ENCODE results near the gene MNAT1.

MNAT1 gene

DNA sequence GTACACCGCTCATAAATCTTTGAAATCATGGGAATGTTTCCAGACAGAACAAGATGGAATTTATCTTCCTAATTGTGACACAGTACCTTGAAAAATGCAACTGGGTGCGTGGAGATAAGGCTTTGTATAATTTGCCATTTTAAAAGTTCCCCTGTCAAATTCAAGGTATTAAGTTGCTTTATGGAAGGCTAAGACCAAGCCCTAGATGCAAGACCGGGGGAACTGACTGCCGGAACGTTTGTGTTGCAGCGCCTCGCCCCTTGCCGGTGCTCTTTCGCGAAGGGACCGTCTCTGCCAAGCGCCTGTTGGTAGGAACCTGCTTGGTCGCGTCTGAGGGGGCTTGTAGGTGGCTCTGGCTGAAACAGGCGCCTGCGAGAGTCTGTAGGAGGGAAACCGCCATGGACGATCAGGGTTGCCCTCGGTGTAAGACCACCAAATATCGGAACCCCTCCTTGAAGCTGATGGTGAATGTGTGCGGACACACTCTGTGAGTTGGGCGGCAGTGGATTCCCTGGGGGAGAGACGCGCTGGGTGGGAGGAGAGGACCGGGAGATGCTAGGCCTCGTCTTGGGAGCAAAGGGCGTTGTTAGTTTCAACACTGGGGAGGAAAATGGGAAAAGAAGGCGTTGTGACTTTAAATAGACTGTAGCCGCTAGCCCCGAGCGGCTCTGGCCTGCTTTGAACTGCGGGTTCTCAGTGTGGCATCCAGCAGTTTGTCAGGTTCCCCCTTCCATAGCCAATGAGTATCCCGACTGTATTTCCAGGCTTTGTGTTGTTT, at the start of gene MNAT1:
MNAT1 (plus strand) TSS at position 297 of the 778 bp plus-strand sequence; CDS start at position 399, 102 bp downstream.
- TF ChIP-seq, protein P1, sequence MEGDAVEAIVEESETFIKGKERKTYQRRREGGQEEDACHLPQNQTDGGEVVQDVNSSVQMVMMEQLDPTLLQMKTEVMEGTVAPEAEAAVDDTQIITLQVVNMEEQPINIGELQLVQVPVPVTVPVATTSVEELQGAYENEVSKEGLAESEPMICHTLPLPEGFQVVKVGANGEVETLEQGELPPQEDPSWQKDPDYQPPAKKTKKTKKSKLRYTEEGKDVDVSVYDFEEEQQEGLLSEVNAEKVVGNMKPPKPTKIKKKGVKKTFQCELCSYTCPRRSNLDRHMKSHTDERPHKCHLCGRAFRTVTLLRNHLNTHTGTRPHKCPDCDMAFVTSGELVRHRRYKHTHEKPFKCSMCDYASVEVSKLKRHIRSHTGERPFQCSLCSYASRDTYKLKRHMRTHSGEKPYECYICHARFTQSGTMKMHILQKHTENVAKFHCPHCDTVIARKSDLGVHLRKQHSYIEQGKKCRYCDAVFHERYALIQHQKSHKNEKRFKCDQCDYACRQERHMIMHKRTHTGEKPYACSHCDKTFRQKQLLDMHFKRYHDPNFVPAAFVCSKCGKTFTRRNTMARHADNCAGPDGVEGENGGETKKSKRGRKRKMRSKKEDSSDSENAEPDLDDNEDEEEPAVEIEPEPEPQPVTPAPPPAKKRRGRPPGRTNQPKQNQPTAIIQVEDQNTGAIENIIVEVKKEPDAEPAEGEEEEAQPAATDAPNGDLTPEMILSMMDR (IDR thresholded peaks at IDR 0.05; ENCODE audit: low read depth, low read length), result peak; percentile 2
- DNase-seq (ENCODE audit: extremely low read depth, low read depth), result peak; percentile 69

DNA sequence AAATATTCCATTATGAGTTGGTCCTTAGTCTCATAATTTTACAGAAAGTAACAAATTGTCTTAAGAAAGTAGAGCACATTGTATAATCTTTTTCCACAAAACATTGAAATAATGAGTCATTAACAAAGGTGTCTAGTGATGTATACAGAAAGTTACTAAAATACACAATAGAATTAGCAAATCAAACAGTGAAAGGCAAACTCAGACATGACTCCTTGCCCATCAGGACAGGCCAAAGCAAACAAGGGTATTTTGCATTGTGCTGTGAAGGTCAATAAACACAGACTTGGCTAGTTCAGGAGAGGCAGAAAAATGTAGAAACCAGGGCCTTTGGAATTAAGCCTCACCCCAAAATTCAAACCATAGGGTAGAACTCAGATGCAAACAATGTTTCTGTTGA, 47.7 kb upstream of the MNAT1 start:
- no peak for DNase-seq (ENCODE audit: extremely low read depth, low read depth)
- TF ChIP-seq, protein P1 (IDR thresholded peaks at IDR 0.05; ENCODE audit: low read depth, low read length), result no peak

DNA sequence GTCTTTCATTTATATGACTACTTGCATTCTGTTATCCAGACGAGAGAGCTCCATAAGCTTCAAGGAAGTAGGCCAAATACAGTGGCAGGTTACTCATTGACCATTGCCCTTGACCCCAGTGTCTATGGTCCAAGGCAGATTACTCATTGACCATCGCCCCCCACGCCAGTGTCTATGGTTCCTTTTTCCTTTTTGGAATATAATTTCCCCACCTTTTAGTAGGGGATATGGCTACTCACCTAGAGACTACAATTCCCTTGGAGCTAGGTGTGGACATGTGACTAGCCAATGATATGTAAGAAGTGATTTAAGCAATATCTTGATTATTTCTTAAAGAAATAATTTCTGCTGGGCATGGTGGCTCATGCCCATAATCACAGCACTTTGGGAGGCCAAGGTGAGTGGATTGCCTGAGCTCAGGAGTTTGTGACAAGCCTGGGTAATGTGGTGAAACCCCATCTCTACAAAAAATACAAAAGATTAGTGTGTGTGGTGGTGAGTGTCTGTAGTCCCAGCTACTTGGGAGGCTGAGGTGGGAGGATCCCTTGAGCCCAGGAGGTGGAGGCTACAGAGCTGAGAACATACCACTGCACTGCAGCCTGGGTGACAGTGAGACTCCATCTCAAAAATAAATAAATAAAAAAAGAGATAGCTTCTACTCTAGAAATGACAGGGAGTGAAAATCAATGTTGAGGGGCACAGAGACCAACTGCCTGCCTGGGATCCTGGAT, 43.0 kb upstream of the MNAT1 start:
- no peak for DNase-seq (ENCODE audit: extremely low read depth, low read depth)
- TF ChIP-seq, protein P1 (IDR thresholded peaks at IDR 0.05; ENCODE audit: low read depth, low read length), result no peak

DNA sequence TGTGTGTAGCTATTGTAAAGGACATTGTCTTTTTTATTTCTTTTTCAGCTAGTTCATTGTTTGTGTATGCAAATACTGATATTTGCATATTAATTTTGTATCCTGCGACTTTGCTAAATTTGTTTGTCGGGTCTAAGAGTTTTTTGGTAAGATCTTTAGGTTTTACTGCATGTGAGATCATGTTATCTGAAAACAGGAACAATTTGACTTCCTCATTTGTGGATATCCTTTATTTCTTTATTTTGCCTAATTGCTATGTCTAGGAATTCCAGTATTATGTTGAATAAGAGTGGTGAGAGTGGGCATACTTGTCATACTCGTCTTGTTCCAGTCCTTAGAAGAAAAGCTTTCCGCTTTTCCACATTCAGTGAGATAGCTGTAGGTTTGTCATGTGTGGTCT, 39.2 kb upstream of the MNAT1 start:
- DNase-seq (ENCODE audit: extremely low read depth, low read depth), result no peak
- TF ChIP-seq, protein P1 (IDR thresholded peaks at IDR 0.05; ENCODE audit: low read depth, low read length), result no peak

DNA sequence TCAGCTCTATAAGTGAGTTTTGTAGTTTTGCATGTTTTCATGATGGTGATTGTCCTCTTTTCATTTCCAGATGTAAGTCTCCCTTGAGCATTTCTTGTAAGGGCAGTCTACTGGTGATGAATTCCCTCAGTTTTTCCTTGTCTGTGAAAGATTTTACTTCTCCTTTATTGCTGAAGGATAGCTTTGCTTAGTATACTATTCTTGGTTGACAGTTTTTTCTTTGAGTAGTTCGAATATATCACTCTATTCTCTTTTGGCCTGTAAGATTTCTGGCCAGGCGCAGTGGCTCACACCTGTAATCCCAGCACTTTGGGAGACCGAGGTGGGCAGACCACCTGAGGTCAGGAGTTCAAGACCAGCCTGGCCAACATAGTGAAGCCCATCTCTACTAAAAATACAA, 34.0 kb upstream of the MNAT1 start:
- TF ChIP-seq, protein P1 (IDR thresholded peaks at IDR 0.05; ENCODE audit: low read depth, low read length), result no peak

DNA sequence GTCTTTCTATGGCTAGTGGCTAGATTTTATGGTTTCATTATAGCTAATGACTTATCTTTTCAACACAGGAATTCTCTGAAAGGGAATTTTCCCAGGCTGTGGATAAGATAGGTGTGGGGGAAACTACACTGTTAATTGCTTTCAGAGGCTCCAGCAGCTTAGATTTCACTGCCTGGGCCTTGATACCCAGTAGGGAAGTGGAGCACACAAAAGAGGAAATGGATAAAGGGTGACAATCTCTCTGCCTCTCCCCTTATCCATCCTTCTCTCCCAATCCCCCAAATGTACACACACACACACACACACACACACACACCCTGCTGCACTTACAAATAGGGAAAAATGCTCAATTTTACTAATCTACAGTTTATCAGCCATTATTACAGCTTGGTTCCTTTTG, 29.5 kb upstream of the MNAT1 start:
- DNase-seq (ENCODE audit: extremely low read depth, low read depth), result no peak
- TF ChIP-seq, protein P1 (IDR thresholded peaks at IDR 0.05; ENCODE audit: low read depth, low read length), result no peak

More for the DNA sequence above, 34.0 kb upstream of the MNAT1 start:
- DNase-seq (ENCODE audit: extremely low read depth, low read depth), result no peak

DNA sequence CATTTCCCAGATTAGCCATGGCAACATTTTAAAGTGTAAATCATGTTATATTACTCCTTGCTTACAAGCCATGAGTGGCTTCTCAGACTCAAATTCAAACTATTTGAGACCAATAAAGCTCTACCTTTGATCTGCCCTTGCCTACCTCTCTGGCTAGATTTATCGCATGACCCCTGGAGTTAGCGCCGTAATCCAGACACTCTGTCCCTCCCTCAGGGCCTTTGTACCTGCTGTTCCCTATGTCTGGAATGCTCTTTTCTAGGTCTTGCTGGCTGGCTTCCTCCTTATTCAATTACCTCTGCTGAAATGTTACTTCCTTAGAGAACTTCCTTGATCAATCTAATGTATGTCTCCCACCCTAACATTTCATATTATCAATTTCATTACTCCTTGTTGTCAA, 26.7 kb upstream of the MNAT1 start:
- no peak for DNase-seq (ENCODE audit: extremely low read depth, low read depth)
- TF ChIP-seq, protein P1 (IDR thresholded peaks at IDR 0.05; ENCODE audit: low read depth, low read length), result no peak

All from AG09319 (cell line).